ENCODE measurements around the gene SETMAR.

The SETMAR gene

DNA sequence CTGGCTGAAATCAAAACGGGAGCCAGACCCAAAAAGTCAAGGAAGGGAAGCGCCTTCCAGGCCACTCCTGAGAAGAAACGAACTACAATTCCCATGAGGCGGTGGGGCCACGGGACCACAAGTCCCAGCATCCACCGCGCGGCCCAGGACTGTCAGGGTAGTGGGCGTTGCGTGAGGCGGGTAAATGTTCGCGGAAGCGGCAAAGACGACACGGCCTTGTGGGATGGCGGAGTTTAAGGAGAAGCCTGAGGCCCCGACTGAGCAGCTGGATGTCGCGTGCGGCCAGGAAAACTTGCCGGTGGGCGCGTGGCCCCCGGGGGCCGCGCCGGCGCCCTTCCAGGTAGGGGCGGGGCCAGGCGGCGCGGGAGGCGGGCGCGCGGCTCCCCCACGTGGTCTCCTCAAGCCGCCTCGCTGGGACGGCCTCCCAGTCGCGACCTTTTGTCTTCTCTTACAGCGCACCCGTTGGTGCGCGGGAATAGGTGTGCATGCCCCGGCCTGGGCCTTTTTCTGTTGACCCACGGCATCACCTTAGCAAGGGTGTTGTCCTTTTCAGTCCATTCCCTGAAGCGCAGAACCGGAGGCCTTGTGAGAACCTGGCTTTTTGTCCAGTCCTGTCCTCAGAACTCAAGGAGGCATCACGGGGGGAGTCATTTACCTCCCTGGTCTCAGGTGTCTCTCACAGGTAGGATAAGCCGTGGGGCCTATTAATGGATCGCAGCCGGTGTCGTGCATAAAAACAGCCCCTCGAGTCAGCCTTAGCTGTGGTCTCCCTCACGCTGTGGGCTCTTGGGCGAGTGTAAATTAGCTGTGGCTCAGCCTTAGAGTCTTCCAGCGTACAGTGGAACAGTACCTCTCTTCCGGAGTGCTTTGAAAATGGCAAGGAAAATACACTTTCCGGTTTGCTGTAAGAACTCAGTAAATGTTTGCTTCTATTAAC, at the start of gene SETMAR:
SETMAR (plus strand) TSS at position 183 of the 937 bp plus-strand sequence; CDS start at position 185, 2 bp downstream.
- H3K27ac ChIP-seq (ENCODE audit: low read length) = no peak within 1 kb of the TSS
- no CpG with 5 or more reads among the region's 62 CpGs for WGBS (ENCODE audit: insufficient coverage, insufficient read length)
- peak; percentile 61 for DNase-seq (ENCODE audit: low read depth, low spot score)
- H3K27me3 ChIP-seq (ENCODE audit: control insufficient read depth, insufficient read depth, low read length) = no peaks in the 10 kb centered on the region
- H3K4me3 ChIP-seq (ENCODE audit: low read length) = peak within 1 kb of the TSS; percentile 91
- H3K36me3 ChIP-seq (ENCODE audit: control insufficient read depth, insufficient read depth, low read length) = no peaks in the 10 kb centered on the region
- H3K4me1 ChIP-seq (ENCODE audit: control insufficient read depth, insufficient read depth, low read length) = no peaks in the 10 kb centered on the region
- no peaks in the 10 kb centered on the region for H3K9me3 ChIP-seq (ENCODE audit: control insufficient read depth, insufficient read depth, low read length)

DNA sequence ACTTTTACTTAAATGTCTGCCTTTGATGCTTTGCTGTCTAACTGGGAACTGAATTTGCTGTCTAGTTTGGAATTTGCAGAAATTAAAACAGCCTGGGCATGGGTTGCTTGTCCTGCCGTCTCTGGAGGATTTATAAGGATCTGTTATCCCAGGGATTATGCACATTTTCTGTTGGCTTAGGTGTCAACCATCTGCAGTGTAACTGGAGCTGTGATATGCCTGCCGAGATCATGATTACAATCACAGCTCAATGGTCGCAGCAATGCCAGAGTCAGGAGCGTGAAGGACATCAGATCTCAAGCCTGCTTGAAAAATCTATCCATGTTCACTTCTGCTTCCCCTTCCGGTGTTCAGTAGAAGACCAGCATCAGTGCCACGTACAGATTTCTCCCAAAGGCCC, 41.8 kb upstream of the SETMAR start:
- no CpG with 5 or more reads among the region's 6 CpGs for WGBS (ENCODE audit: insufficient coverage, insufficient read length)
- no peak for DNase-seq (ENCODE audit: low read depth, low spot score)
- Histone ChIP-seq H3K9me3 (ENCODE audit: control insufficient read depth, insufficient read depth, low read length) (no peaks in the 10 kb centered on the region), H3K27me3 (ENCODE audit: control insufficient read depth, insufficient read depth, low read length) (no peaks in the 10 kb centered on the region), H3K4me1 (ENCODE audit: control insufficient read depth, insufficient read depth, low read length) (no peaks in the 10 kb centered on the region), H3K36me3 (ENCODE audit: control insufficient read depth, insufficient read depth, low read length) (no peaks in the 10 kb centered on the region), H3K4me3 (ENCODE audit: low read length) (no peak overlapping the region), H3K27ac (ENCODE audit: low read length) (no peak overlapping the region)

DNA sequence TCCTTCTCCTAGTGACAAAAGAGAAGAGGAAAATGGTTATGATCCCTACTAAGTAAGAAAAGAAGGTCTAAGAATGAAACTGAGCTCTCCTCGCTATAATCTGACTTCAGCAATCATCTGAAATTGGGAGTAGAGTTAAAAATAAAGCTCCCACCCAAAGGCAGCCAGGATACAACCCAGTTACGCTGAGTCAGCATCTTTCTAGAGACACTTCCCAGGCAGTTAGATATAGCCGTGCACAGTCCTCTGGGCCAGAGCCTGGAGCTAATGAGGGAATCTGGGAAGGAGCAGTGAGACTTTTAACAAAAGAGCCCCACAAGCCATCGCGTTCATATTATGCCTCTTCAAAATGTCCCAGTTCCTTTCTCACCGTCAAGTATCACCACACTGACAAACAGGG, 39.1 kb upstream of the SETMAR start:
- H3K4me3 ChIP-seq (ENCODE audit: low read length) = no peak overlapping the region
- no peaks in the 10 kb centered on the region for H3K27me3 ChIP-seq (ENCODE audit: control insufficient read depth, insufficient read depth, low read length)
- no peaks in the 10 kb centered on the region for H3K9me3 ChIP-seq (ENCODE audit: control insufficient read depth, insufficient read depth, low read length)
- DNase-seq (ENCODE audit: low read depth, low spot score) = no peak
- WGBS (ENCODE audit: insufficient coverage, insufficient read length) = no CpG with 5 or more reads among the region's 6 CpGs
- no peaks in the 10 kb centered on the region for H3K36me3 ChIP-seq (ENCODE audit: control insufficient read depth, insufficient read depth, low read length)
- no peaks in the 10 kb centered on the region for H3K4me1 ChIP-seq (ENCODE audit: control insufficient read depth, insufficient read depth, low read length)
- no peak overlapping the region for H3K27ac ChIP-seq (ENCODE audit: low read length)

DNA sequence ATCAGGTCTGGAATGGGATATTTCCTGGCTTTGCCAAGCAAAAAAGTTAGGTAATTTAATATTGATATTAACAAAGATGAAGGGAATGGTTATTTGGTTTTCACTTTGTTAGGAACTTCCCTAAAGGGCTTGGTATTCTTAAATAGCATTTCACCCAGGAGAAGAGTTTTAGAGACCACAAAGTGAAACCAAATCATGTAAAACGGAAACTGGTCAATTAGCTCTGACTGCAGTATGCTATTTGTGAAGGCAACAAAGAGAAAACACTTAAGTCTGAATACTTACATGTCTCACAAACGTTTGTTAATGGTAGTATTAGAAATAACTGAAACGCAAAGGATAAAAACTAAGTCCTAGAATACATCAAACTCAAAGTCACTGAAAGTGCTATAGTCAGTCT, 32.4 kb upstream of the SETMAR start:
- WGBS (ENCODE audit: insufficient coverage, insufficient read length) = no CpG with 5 or more reads among the region's 3 CpGs
- Histone ChIP-seq H3K9me3 (ENCODE audit: control insufficient read depth, insufficient read depth, low read length) (no peaks in the 10 kb centered on the region), H3K4me3 (ENCODE audit: low read length) (no peak overlapping the region), H3K4me1 (ENCODE audit: control insufficient read depth, insufficient read depth, low read length) (no peaks in the 10 kb centered on the region), H3K27ac (ENCODE audit: low read length) (no peak overlapping the region), H3K36me3 (ENCODE audit: control insufficient read depth, insufficient read depth, low read length) (no peaks in the 10 kb centered on the region), H3K27me3 (ENCODE audit: control insufficient read depth, insufficient read depth, low read length) (no peaks in the 10 kb centered on the region)
- no peak for DNase-seq (ENCODE audit: low read depth, low spot score)

DNA sequence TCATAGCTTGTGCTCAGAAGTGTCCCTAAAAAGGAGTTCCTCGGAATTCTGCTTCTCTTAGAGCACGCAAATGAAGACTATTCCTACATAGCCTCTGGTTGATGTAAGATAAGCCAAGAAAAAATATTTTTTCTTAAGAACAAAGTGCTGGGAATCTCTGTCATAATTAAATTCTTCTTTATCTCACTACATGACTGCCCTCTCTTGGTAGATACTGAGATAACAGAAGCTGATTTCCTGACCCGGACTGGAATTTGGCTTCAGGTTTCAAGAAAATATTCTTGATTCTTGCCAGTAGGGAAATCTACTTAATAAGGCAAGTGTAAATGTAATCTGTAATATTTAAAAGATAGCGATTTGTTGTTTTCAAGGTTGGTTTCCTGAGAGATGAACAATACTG, 31.3 kb upstream of the SETMAR start:
- H3K4me1 ChIP-seq (ENCODE audit: control insufficient read depth, insufficient read depth, low read length) = no peaks in the 10 kb centered on the region
- no peaks in the 10 kb centered on the region for H3K9me3 ChIP-seq (ENCODE audit: control insufficient read depth, insufficient read depth, low read length)
- no CpG with 5 or more reads among the region's 4 CpGs for WGBS (ENCODE audit: insufficient coverage, insufficient read length)
- H3K27ac ChIP-seq (ENCODE audit: low read length) = no peak overlapping the region
- H3K36me3 ChIP-seq (ENCODE audit: control insufficient read depth, insufficient read depth, low read length) = no peaks in the 10 kb centered on the region
- no peaks in the 10 kb centered on the region for H3K27me3 ChIP-seq (ENCODE audit: control insufficient read depth, insufficient read depth, low read length)
- no peak for DNase-seq (ENCODE audit: low read depth, low spot score)
- no peak overlapping the region for H3K4me3 ChIP-seq (ENCODE audit: low read length)

DNA sequence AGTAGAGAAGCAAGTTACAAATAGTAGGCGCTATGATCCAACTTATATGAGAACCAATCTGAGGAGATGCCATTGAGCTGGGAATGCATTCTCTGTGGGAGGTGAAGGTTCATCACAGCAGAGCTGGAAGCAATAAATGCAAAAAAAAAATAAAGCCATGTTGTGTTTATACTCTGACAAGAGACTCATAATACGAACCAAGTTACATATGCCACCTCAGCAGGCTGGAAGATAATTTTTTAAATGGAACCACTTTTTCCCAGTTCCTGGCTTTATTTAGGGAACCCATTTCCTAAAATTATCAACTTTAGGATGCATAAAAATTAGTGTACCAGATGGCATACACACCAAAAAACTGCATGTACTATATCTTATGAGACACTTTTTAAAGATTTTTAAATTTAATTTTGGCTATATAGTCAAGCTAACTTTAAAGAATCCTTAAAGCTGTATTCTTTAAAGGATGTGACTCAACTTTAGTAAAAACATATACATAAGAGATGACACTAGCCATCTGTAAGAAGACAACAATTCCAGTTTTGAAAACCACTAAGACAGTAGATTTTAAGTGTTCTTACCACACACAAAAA, 23.6 kb upstream of the SETMAR start:
- Histone ChIP-seq H3K9me3 (ENCODE audit: control insufficient read depth, insufficient read depth, low read length) (no peaks in the 10 kb centered on the region), H3K4me1 (ENCODE audit: control insufficient read depth, insufficient read depth, low read length) (no peaks in the 10 kb centered on the region), H3K27me3 (ENCODE audit: control insufficient read depth, insufficient read depth, low read length) (no peaks in the 10 kb centered on the region), H3K4me3 (ENCODE audit: low read length) (no peak overlapping the region), H3K36me3 (ENCODE audit: control insufficient read depth, insufficient read depth, low read length) (no peaks in the 10 kb centered on the region), H3K27ac (ENCODE audit: low read length) (no peak overlapping the region)
- no peak for DNase-seq (ENCODE audit: low read depth, low spot score)
- no CpG with 5 or more reads among the region's 2 CpGs for WGBS (ENCODE audit: insufficient coverage, insufficient read length)

DNA sequence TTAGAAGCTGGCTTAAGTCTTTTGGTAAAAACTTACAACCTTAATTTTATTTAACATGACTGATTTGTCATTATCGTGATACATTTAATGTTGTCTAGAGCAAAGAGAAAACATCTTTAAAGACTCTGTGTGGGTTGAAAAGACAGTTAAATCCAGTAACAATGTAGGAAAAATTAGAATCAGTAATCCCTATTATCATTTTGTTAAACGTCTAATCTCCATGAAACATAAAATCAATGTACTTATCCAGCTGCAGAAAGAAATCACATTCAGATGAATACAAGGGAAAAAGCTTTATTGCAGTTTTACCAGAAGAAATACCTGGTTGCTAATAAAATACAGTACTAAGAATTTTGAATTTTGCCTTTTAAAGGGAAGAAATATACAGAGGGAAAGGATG, 21.2 kb upstream of the SETMAR start:
- Histone ChIP-seq H3K4me1 (ENCODE audit: control insufficient read depth, insufficient read depth, low read length) (no peaks in the 10 kb centered on the region), H3K4me3 (ENCODE audit: low read length) (no peak overlapping the region), H3K9me3 (ENCODE audit: control insufficient read depth, insufficient read depth, low read length) (no peaks in the 10 kb centered on the region), H3K27me3 (ENCODE audit: control insufficient read depth, insufficient read depth, low read length) (no peaks in the 10 kb centered on the region), H3K27ac (ENCODE audit: low read length) (no peak overlapping the region), H3K36me3 (ENCODE audit: control insufficient read depth, insufficient read depth, low read length) (no peaks in the 10 kb centered on the region)
- DNase-seq (ENCODE audit: low read depth, low spot score) = no peak
- no CpG with 5 or more reads among the region's 2 CpGs for WGBS (ENCODE audit: insufficient coverage, insufficient read length)

DNA sequence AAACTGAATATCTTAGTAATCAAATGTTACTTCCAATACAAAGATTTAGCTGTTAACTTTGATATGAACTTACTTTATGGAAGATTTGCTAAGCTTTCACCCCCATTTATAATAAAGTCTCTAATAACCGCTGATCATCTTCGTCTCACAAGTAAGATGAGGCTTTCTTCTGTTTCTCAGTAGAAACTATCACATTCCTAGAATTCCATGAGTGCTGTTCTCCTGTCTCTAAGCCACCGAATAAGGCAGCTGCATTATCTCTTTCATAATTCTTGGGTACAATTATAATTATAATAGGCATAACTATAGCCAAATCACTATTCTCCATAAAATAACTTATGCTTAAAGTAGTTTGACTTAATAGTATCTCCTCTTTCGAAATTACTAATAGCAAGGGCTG, 18.3 kb upstream of the SETMAR start:
- Histone ChIP-seq H3K36me3 (ENCODE audit: control insufficient read depth, insufficient read depth, low read length) (no peaks in the 10 kb centered on the region), H3K27me3 (ENCODE audit: control insufficient read depth, insufficient read depth, low read length) (no peaks in the 10 kb centered on the region)
- WGBS (ENCODE audit: insufficient coverage, insufficient read length) = no CpG with 5 or more reads among the region's 4 CpGs

DNA sequence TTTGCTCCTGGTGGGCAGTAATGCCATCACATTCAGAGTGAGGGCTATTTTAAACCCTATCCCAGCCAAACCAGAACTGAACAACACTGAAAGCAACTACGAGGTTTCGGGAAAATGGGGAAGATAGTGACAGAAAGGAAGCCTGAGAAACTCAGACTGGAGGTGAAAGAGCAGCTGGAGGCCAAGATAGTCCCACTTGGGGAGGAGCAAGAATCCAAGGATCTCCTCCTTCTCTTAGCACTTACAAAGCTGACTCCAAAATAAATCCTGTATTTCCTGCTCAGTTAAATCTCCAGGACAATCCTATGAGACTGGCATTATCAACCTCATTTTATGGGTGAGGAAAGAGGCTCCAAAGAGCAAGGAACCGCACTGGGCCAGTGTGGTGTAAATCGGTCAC, 14.1 kb upstream of the SETMAR start:
- Histone ChIP-seq H3K27me3 (ENCODE audit: control insufficient read depth, insufficient read depth, low read length) (no peaks in the 10 kb centered on the region), H3K4me3 (ENCODE audit: low read length) (no peak overlapping the region), H3K27ac (ENCODE audit: low read length) (no peak overlapping the region), H3K4me1 (ENCODE audit: control insufficient read depth, insufficient read depth, low read length) (no peaks in the 10 kb centered on the region), H3K9me3 (ENCODE audit: control insufficient read depth, insufficient read depth, low read length) (no peaks in the 10 kb centered on the region), H3K36me3 (ENCODE audit: control insufficient read depth, insufficient read depth, low read length) (no peaks in the 10 kb centered on the region)
- DNase-seq (ENCODE audit: low read depth, low spot score) = no peak
- no CpG with 5 or more reads among the region's 4 CpGs for WGBS (ENCODE audit: insufficient coverage, insufficient read length)

More for the DNA sequence above, 18.3 kb upstream of the SETMAR start:
- no peak overlapping the region for H3K27ac ChIP-seq (ENCODE audit: low read length)
- no peak for DNase-seq (ENCODE audit: low read depth, low spot score)
- no peaks in the 10 kb centered on the region for H3K9me3 ChIP-seq (ENCODE audit: control insufficient read depth, insufficient read depth, low read length)
- H3K4me3 ChIP-seq (ENCODE audit: low read length) = no peak overlapping the region
- no peaks in the 10 kb centered on the region for H3K4me1 ChIP-seq (ENCODE audit: control insufficient read depth, insufficient read depth, low read length)

DNA sequence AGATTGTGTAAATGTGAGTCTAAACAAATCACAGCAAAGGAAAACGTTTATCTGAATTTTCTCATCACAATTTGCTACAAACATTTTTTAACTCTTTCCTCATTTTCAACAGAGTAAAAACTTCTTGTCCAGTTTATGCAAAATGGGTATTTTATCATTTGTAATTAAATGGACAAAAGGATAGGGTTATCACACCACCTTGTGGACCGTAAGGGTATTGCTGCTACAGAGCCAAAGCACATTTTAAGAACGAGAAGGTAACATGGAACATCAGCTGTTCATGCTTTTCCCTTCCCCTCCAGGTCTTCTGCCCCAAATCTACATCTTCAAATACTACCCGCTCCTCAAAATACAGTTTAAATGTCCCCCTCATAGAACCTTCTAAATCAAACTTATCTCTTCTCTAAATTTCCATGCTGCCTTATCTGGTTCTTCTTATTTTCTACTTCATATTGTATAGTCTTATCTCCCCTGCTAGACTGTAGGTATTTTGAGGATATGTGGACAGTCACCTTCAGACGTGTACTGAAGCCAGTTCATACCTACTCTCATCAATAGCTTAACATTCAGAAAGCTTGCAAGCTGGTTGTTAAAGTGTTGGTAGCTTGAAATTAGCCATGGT, 12.8 kb upstream of the SETMAR start:
- H3K27ac ChIP-seq (ENCODE audit: low read length) = no peak overlapping the region
- no peaks in the 10 kb centered on the region for H3K36me3 ChIP-seq (ENCODE audit: control insufficient read depth, insufficient read depth, low read length)
- no peaks in the 10 kb centered on the region for H3K27me3 ChIP-seq (ENCODE audit: control insufficient read depth, insufficient read depth, low read length)
- H3K4me3 ChIP-seq (ENCODE audit: low read length) = no peak overlapping the region
- H3K9me3 ChIP-seq (ENCODE audit: control insufficient read depth, insufficient read depth, low read length) = no peaks in the 10 kb centered on the region
- 100% methylated on average over 1 of the region's 5 CpGs for WGBS (ENCODE audit: insufficient coverage, insufficient read length)
- DNase-seq (ENCODE audit: low read depth, low spot score) = no peak
- H3K4me1 ChIP-seq (ENCODE audit: control insufficient read depth, insufficient read depth, low read length) = no peaks in the 10 kb centered on the region

Measured in iPS DF 6.9 (cell line).